Measurements from ENCODE around the gene RALA.
"Not testable (repeated sequence)": the region's sequence is repeated elsewhere in the genome, so short reads cannot be mapped to it uniquely, and the experiment has no call there.

The RALA gene

GRCh38 chr7:39733881-39734632 is 110.7 kb downstream of the RALA start:
- peak in 1 of 2 experiments; percentile 23 for DNase-seq

- DNase-seq: no peak
Observed at GRCh38 chr7:39734633-39735004, 111.2 kb downstream of the RALA start.

- peak; percentile 24 to 42 for DNase-seq
Observed at GRCh38 chr7:39735903-39736302, 112.5 kb downstream of the RALA start.

GRCh38 chr7:39741942-39742623 is 118.7 kb downstream of the RALA start:
- DNase-seq: peak; percentile 64 to 69

- DNase-seq: no peak
Observed at GRCh38 chr7:39744620-39745019, 121.2 kb downstream of the RALA start.

GRCh38 chr7:39745320-39745719 is 121.9 kb downstream of the RALA start:
- no peak for DNase-seq

- peak; percentile 61 to 69 for DNase-seq
Observed at GRCh38 chr7:39746103-39746819, 122.9 kb downstream of the RALA start.

- no peak for DNase-seq
Observed at GRCh38 chr7:39749177-39749576, 125.8 kb downstream of the RALA start.

GRCh38 chr7:39749717-39750116 is 126.3 kb downstream of the RALA start:
- DNase-seq: no peak

- no peak for DNase-seq
Observed at GRCh38 chr7:39750253-39751077, 127.1 kb downstream of the RALA start.

- not testable (repeated sequence) for DNase-seq
Observed at GRCh38 chr7:39753237-39753636, 129.9 kb downstream of the RALA start.

- DNase-seq: no peak
Observed at GRCh38 chr7:39753823-39754325, 130.5 kb downstream of the RALA start.

GRCh38 chr7:39754326-39755120 is 131.2 kb downstream of the RALA start:
- DNase-seq: no peak

- DNase-seq: no peak
Observed at GRCh38 chr7:39757604-39758003, 134.2 kb downstream of the RALA start.

Measured in activated CD4-positive, alpha-beta T cell treated with anti-CD3 and anti-CD28 coated beads, Interleukin-2, amount 50 U/mL, for 48 hours (primary cell).